B cell (primary cell): ENCODE results near the gene SPPL3. TPM values are rescaled to one million over a fixed set of nuclear protein-coding genes. Genes with fewer than 3 reads are reported as not detected.

Source experiments
- ATAC-seq: fragments of 200-7000 bp; cut with Tn5 transposase; one replicate; pipeline ENCODE4 v1.10.0; 2021; ENCODE audit warnings: low read depth, mild to moderate bottlenecking, moderate number of reproducible peaks, moderate library complexity
- CTCF ChIA-PET: fragments of 350-600 bp; sonication (Branson Sonifier 250); formaldehyde crosslinking; loops from one replicate; lab custom pipeline; 2021; ENCODE audit warnings: antibody characterized with exemption, inconsistent platforms; lab: Charles Lee
- POLR2A ChIA-PET: fragments of 350-600 bp; sonication (Branson Sonifier 250); formaldehyde crosslinking; loops from one replicate; lab custom pipeline; 2021; ENCODE audit warnings: antibody characterized with exemption; lab: Charles Lee
- DNase-seq: peaks from one replicate; pipeline ENCODE4 v3.0.0; 2013
- H2AFZ ChIP-seq: 2 replicates; pipeline ENCODE4 v1.6.1; 2012; ENCODE audit warnings: mild to moderate bottlenecking, low read depth, low read length; ENCODE audit not compliant: insufficient read depth, poor library complexity, severe bottlenecking
- H3K27ac ChIP-seq, 2 donors: 1 replicate in 1 of 2; 2 replicates in 1 of 2; pipeline ENCODE4 v1.5.1; 2012 to 2013; ENCODE audit warnings: low read length in 2 of 2, mild to moderate bottlenecking in 2 of 2, moderate library complexity in 1 of 2
- H3K27me3 ChIP-seq, 4 experiments: fragments of 200-600 bp in 1 of 4; sonication (generic) in 1 of 4; replicated peaks in 1 of 4; 1 replicate in 2 of 4; 2 replicates in 2 of 4; pipeline versions ENCODE4 v1.6.1 to v1.7.0; 2013 to 2016; ENCODE audit warnings: low read length in 3 of 4, mild to moderate bottlenecking in 2 of 4, mixed read lengths in 1 of 4, moderate library complexity in 1 of 4; ENCODE audit not compliant: insufficient read depth in 4 of 4, control insufficient read depth in 3 of 4; ENCODE audit errors: control extremely low read depth in 1 of 4
- H3K36me3 ChIP-seq, 2 experiments: replicated peaks in 1 of 2; 1 replicate in 1 of 2; 2 replicates in 1 of 2; pipeline versions ENCODE4 v1.6.1 to v1.7.1; 2013; ENCODE audit warnings: low read length in 1 of 2; ENCODE audit not compliant: insufficient read depth in 2 of 2, control insufficient read depth in 1 of 2; ENCODE audit errors: control extremely low read depth in 1 of 2, extremely low read depth in 1 of 2
- H3K4me1 ChIP-seq, 2 donors: fragments of 200-600 bp in 1 of 2; sonication (generic) in 1 of 2; 1 replicate in 1 of 2; 2 replicates in 1 of 2; pipeline versions ENCODE4 v1.5.1 to v1.6.1; 2013 to 2017; ENCODE audit warnings: low read length in 2 of 2; ENCODE audit not compliant: control insufficient read depth in 2 of 2, insufficient read depth in 2 of 2
- H3K4me2 ChIP-seq: replicated peaks from 2 replicates; pipeline ENCODE3; 2012; ENCODE audit warnings: mild to moderate bottlenecking, low read depth, low read length; ENCODE audit not compliant: poor library complexity, severe bottlenecking
- H3K4me3 ChIP-seq, 5 experiments: fragments of 200-600 bp in 1 of 5; sonication (generic) in 1 of 5; 1 replicate in 3 of 5; 2 replicates in 2 of 5; pipeline versions ENCODE4 v1.5.1 to v1.7.0; 2011 to 2016; ENCODE audit warnings: low read length in 4 of 5, mild to moderate bottlenecking in 4 of 5, low read depth in 2 of 5, control low read depth in 1 of 5, moderate library complexity in 1 of 5; ENCODE audit not compliant: insufficient read depth in 1 of 5; ENCODE audit errors: control extremely low read depth in 1 of 5, extremely low read depth in 1 of 5
- H3K79me2 ChIP-seq: fragments of 200-600 bp; sonication (generic); one replicate; pipeline ENCODE4 v1.6.0; 2016; ENCODE audit warnings: low read length; ENCODE audit not compliant: control insufficient read depth, insufficient read depth
- H3K9ac ChIP-seq: fragments of 200-600 bp; sonication (generic); 2 replicates; pipeline ENCODE4 v1.6.1; 2017; ENCODE audit warnings: mild to moderate bottlenecking, low read length, moderate library complexity
- H3K9me3 ChIP-seq, 3 donors: one replicate each; pipeline versions ENCODE4 v1.6.1 to v1.7.1; 2013; ENCODE audit warnings: low read length in 2 of 3; ENCODE audit not compliant: control insufficient read depth in 2 of 3, insufficient read depth in 1 of 3; ENCODE audit errors: control extremely low read depth in 1 of 3
- H4K20me1 ChIP-seq: 2 replicates; pipeline ENCODE4 v1.6.0; 2012; ENCODE audit warnings: mild to moderate bottlenecking, low read length; ENCODE audit not compliant: insufficient read depth, control insufficient read depth, poor library complexity, severe bottlenecking
- H3K27ac Mint-ChIP-seq: one replicate; pipeline ENCODE4 v1.8.0; 2021; ENCODE audit warnings: mixed read lengths
- H3K27me3 Mint-ChIP-seq: one replicate; pipeline ENCODE4 v1.8.0; 2021; ENCODE audit warnings: mixed read lengths
- H3K4me1 Mint-ChIP-seq: one replicate; pipeline ENCODE4 v1.8.0; 2021; ENCODE audit warnings: mixed read lengths
- H3K4me3 Mint-ChIP-seq: one replicate; pipeline ENCODE4 v1.8.0; 2021; ENCODE audit warnings: mixed read lengths
- H3K9me3 Mint-ChIP-seq: one replicate; pipeline ENCODE4 v1.8.0; 2022; ENCODE audit warnings: mixed read lengths; ENCODE audit not compliant: insufficient read depth
- EZH2 ChIP-seq: IDR thresholded peaks from 2 replicates; pipeline ENCODE4 v1.6.1; 2012; ENCODE audit warnings: borderline replicate concordance, low read depth, mild to moderate bottlenecking, moderate library complexity, low read length; ENCODE audit not compliant: insufficient read depth, poor library complexity, severe bottlenecking
- WGBS: methylation state at CpG from one replicate; pipeline ENCODE4 v1.1.5; 2013; ENCODE audit warnings: missing lambda C conversion rate; ENCODE audit not compliant: insufficient coverage; 5-methylcytosine and 5-hydroxymethylcytosine counted together
- intact Hi-C: fragments of 100-400 bp; cut with micrococcal nuclease; formaldehyde crosslinking; loops from one replicate; pipeline ENCODE4 v1.10.0; 2022
- polyA plus RNA-seq: library from polyadenylated mRNA; depleted of rRNA; stranded (reverse); fragments of >200 nt; gene quantifications from 2 replicates; pipeline ENCODE4 v1.2.3, GENCODE V29; 2012
- total RNA-seq, 2 donors: library from RNA; stranded (reverse); fragments of 120-200 nt in 1 of 2; gene quantifications; 1 replicate in 1 of 2; 2 replicates in 1 of 2; pipeline versions ENCODE4 v1.2.3 to v1.2.4, GENCODE V29; 2013 to 2022
- TF ChIP-seq, protein P1 (sequence below): fragments of 200-600 bp; IDR thresholded peaks from one replicate; pipeline ENCODE4 v1.8.0; 2022; ENCODE audit warnings: antibody characterized with exemption, mild to moderate bottlenecking

Gene SPPL3
- total and polyA plus RNA-seq, 2 donors (not counting 1 experiment from before 2014, with no cell fraction given), result 12.3 to 43.6 TPM

DNA sequence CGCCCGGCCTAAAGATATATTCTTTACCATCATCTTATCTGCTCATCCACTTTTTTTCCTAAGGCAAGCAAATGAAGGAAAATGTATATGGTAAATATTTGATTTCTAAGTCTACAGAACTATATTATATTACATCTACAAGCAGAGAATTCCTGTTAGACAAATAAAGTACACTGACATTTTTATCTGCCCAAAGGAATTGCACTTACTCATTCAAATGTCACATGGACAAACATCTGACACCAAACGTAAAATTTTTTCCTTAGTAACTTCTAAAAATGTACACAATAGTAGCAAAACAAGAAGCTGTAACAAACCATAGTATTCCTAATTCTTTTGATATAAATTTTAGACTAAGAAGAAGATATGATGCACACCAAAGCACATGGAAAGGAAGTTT lies 51.0 kb downstream of the SPPL3 start:
- Histone ChIP-seq H3K36me3 (peaks cover 0 to 2% of the 10 kb centered on the region in 2 experiments), H3K79me2 (peaks cover 92% of the 10 kb centered on the region), H2AFZ (no peak overlapping the region), H3K9ac (no peak overlapping the region), H3K27me3 (no peaks in the 10 kb centered on the region), H3K9me3 (peaks cover 0 to 2% (median 0%) of the 10 kb centered on the region in 3 donors), H3K4me2 (peak overlapping the region; percentile 15), H4K20me1 (peaks cover 37% of the 10 kb centered on the region), H3K27ac (peak overlapping the region in 1 of 2 donors; percentile 45), H3K4me1 (peaks cover 61 to 74% of the 10 kb centered on the region in 2 donors), H3K4me3 (no peak overlapping the region)
- no peak for DNase-seq
- Mint-ChIP-seq H3K27ac (no peak overlapping the region), H3K27me3 (no peaks in the 10 kb centered on the region), H3K4me1 (peaks cover 74% of the 10 kb centered on the region), H3K9me3 (no peaks in the 10 kb centered on the region), H3K4me3 (no peak overlapping the region)
- WGBS, result no CpG with 5 or more reads among the region's 3 CpGs
- no peak for ATAC-seq
- intact Hi-C loops, result loop anchor here (10.0 kb wide), 1 partner anchor 168 kb away; the partner anchor contains the start of gene MLEC
- ChIA-PET CTCF (no interaction called here), POLR2A (no interaction called here)
- TF ChIP-seq EZH2, result no peak
- TF ChIP-seq, protein P1, sequence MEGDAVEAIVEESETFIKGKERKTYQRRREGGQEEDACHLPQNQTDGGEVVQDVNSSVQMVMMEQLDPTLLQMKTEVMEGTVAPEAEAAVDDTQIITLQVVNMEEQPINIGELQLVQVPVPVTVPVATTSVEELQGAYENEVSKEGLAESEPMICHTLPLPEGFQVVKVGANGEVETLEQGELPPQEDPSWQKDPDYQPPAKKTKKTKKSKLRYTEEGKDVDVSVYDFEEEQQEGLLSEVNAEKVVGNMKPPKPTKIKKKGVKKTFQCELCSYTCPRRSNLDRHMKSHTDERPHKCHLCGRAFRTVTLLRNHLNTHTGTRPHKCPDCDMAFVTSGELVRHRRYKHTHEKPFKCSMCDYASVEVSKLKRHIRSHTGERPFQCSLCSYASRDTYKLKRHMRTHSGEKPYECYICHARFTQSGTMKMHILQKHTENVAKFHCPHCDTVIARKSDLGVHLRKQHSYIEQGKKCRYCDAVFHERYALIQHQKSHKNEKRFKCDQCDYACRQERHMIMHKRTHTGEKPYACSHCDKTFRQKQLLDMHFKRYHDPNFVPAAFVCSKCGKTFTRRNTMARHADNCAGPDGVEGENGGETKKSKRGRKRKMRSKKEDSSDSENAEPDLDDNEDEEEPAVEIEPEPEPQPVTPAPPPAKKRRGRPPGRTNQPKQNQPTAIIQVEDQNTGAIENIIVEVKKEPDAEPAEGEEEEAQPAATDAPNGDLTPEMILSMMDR, result no peak

GRCh38 chr12:120851944-120852343 lies 52.2 kb downstream of the SPPL3 start:
- Histone ChIP-seq H3K4me2 (peak overlapping the region; percentile 56), H3K36me3 (peaks cover 0 to 2% of the 10 kb centered on the region in 2 experiments), H3K4me3 (peak overlapping the region in 1 of 5 experiments; percentile 38), H4K20me1 (peaks cover 45% of the 10 kb centered on the region), H3K9ac (peak overlapping the region; percentile 10), H3K27me3 (no peaks in the 10 kb centered on the region), H3K4me1 (peaks cover 60 to 73% of the 10 kb centered on the region in 2 donors), H3K9me3 (no peaks in the 10 kb centered on the region), H2AFZ (no peak overlapping the region), H3K27ac (peak overlapping the region; percentile 42 to 69), H3K79me2 (peaks cover 91% of the 10 kb centered on the region)
- no peak for ATAC-seq
- peaks cover 70% of the 10 kb centered on the region for H3K4me1 Mint-ChIP-seq
- CTCF ChIA-PET, result no interaction called here
- DNase-seq, result no peak
- H3K27me3 Mint-ChIP-seq, result no peaks in the 10 kb centered on the region
- H3K9me3 Mint-ChIP-seq, result no peaks in the 10 kb centered on the region
- POLR2A ChIA-PET, result no interaction called here
- no peak for TF ChIP-seq EZH2
- TF ChIP-seq, protein P1, result no peak
- peak overlapping the region; percentile 52 for H3K4me3 Mint-ChIP-seq
- intact Hi-C loops, result loop anchor here (10.0 kb wide), 1 partner anchor 167 kb away; the partner anchor contains the start of gene MLEC
- peak overlapping the region; percentile 74 for H3K27ac Mint-ChIP-seq
- 0% methylated on average over 1 of the region's 4 CpGs for WGBS
